Urinary bladder (tissue), 4 donors: ENCODE results near the gene PTCD2. TPM values are rescaled to one million over a fixed set of nuclear protein-coding genes. Genes with fewer than 3 reads are reported as not detected.

ENCODE experiments used
- DNase-seq: peaks from one replicate; pipeline ENCODE4 v3.0.0-alpha.2; 2015; ENCODE audit errors: extremely low spot score
- H3K27ac ChIP-seq: one replicate; pipeline ENCODE4 v1.5.1; 2013; ENCODE audit warnings: low read depth, mild to moderate bottlenecking, moderate library complexity
- H3K36me3 ChIP-seq: one replicate; pipeline ENCODE4 v1.6.1; 2013; ENCODE audit warnings: mild to moderate bottlenecking, moderate library complexity; ENCODE audit not compliant: insufficient read depth
- H3K4me1 ChIP-seq: one replicate; pipeline ENCODE4 v1.6.1; 2013; ENCODE audit warnings: mild to moderate bottlenecking, moderate library complexity; ENCODE audit not compliant: insufficient read depth
- H3K4me3 ChIP-seq: one replicate; pipeline ENCODE4 v1.5.1; 2013; ENCODE audit warnings: low read depth, low read length
- WGBS: extraction: QIAGEN DNeasy Blood & Tissue Kit; methylation state at CpG from one replicate; pipeline ENCODE4 v1.1.7; 2013; 5-methylcytosine and 5-hydroxymethylcytosine counted together
- polyA plus RNA-seq: library from polyadenylated mRNA; stranded (reverse); fragments of 200-250 nt; gene quantifications from one replicate; pipeline ENCODE4 v1.2.3, GENCODE V29; 2013
- total RNA-seq: library from RNA; depleted of rRNA; stranded (reverse); fragments of >200 nt; gene quantifications from one replicate; pipeline ENCODE4 v1.2.3, GENCODE V29; 2014
- donor health status: healthy with polysubstance abuse.
- donor health status: healthy.

The PTCD2 gene
- total and polyA plus RNA-seq, 2 donors, result 5.8 to 9.4 TPM

DNA sequence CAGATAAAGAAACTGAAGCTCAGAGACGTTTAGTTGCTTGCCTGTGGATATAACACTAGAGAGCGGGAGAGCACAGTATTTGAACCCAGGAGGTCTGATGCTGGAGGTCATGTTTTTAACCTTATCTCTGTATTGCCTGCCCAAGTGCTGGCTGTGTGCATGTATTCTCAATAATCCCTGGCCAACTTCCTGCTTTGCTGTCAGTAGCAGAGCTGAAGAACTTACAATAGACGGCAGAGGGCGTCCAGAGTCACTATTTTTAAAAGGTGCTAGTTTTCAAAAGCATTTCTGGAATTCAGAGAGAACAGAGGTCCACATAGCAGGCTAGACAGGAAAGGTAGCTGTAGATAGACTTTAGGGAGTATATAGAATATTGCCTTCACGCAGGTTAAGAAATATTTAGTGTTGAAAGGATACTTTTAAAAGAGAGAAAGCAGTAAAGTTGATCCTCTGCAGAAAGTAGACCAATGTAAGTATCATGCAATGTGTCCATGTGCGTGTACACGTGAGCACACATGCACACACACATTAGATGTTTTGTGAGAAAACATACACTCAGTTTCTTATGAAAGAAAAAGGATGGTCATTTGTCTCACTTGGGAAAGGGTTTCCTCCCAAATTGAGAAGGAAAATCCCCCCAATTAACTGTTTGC lies 46.3 kb downstream of the PTCD2 start:
- 32% methylated on average over 7 of the region's 7 CpGs for WGBS
- H3K27ac ChIP-seq, result no peak overlapping the region
- H3K36me3 ChIP-seq, result no peaks in the 10 kb centered on the region
- H3K4me1 ChIP-seq, result no peaks in the 10 kb centered on the region
- H3K4me3 ChIP-seq, result no peak overlapping the region
- DNase-seq, result peak; percentile 77

DNA sequence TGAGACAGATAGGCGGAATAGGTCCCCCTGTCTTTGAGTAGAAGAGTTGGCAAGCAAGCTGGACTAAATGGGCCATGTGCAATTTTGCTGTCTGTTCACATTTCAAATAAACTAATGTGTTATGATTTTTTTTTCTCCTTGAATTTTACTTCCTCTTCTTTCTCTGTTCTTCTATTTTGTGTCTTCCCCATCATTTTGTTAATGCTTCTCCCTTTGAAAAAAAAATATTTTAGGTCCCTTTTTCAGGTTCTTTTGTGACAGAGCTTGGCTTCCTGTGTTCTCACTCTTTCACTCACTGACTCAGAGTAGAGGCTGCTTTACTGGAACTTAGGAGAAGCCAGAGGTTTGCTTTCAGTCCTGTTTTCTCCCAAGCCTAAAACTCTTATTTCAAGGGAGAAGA lies 48.1 kb downstream of the PTCD2 start:
- H3K27ac ChIP-seq, result no peak overlapping the region
- no peaks in the 10 kb centered on the region for H3K36me3 ChIP-seq
- no peaks in the 10 kb centered on the region for H3K4me1 ChIP-seq
- 100% methylated on average over 1 of the region's 1 CpG for WGBS
- no peak overlapping the region for H3K4me3 ChIP-seq
- DNase-seq, result no peak

DNA sequence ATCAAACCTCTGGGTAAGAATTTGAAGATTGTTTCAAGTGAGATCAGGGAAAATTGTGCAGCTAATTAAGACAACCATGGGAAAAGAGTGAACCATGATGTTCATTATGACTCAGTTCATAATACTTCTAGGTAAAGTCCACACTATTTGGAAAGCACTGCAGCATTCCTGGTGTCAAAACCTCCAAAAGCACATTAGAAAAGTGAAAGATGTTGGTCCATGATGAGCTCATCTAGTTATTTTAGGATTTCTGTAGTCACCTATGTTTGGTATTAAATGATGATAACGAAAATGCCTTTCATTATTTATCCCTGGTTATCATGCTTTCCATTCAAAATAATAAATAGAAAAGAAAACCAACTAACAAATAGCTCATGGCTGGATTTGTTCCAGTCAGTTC lies 49.1 kb downstream of the PTCD2 start:
- no peaks in the 10 kb centered on the region for H3K4me1 ChIP-seq
- no peak overlapping the region for H3K27ac ChIP-seq
- H3K4me3 ChIP-seq, result no peak overlapping the region
- no peak for DNase-seq
- no peaks in the 10 kb centered on the region for H3K36me3 ChIP-seq
- 72% methylated on average over 1 of the region's 1 CpG for WGBS

DNA sequence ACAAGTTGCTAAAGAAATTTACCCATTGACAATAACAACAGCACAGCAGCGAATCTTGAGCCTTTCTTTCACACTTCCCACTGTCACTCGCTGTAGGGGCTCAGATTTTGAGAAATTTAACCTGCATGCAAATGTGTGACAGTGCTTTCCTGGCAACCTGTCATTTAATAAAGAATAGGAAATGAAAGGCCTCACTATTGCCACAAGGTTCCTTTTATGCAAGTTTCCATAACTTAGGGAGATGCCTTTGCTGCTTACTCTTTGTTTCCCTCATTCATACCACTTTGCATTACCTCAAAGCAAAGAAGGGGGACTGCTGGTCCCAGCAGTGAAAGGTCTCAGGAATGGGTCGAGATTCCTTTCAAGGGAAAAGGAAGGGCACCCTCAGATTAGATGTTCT lies 49.5 kb downstream of the PTCD2 start:
- Histone ChIP-seq H3K36me3 (no peaks in the 10 kb centered on the region), H3K27ac (no peak overlapping the region), H3K4me1 (no peaks in the 10 kb centered on the region), H3K4me3 (no peak overlapping the region)
- no peak for DNase-seq
- 88% methylated on average over 3 of the region's 3 CpGs for WGBS

DNA sequence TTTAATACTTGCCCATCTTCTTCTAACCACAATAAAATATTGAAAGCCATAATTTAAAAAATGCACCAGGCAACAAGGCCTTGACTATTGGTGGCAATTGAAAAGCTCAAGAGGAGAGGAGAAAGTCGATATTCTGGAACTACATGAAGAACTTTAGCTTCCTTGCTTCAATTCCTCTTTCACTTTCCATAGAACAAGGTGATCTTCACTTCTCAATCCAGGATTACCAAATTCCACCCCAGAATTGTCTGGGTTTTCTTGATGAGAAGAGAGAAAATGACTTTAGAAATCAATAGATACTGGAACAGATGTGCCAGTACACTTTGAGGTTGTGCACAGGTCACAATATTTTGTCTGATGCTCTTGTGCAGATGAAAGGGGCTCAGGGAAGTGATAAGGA lies 52.2 kb downstream of the PTCD2 start:
- no peak overlapping the region for H3K4me3 ChIP-seq
- no peak for DNase-seq
- no peaks in the 10 kb centered on the region for H3K4me1 ChIP-seq
- 86% methylated on average over 1 of the region's 1 CpG for WGBS
- H3K27ac ChIP-seq, result no peak overlapping the region
- H3K36me3 ChIP-seq, result no peaks in the 10 kb centered on the region

DNA sequence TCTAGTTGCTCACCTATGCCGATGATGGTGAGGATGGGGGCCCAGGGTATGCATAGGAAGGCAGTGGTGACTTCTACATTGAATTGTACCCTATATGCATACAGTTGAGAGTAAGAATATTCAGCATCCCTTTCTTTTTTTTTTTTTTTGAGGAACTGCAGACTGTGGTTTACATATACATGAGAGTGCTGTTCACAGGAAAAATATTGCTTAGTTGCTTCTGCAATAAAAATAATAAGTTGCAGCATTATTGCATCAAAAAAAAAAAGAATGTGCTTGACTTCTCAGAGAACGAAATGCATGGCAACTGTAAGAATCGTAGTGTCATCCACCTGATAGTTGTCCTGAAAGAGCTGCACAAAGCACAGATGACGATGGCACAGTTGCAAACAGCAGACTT lies 52.8 kb downstream of the PTCD2 start:
- no peak for DNase-seq
- Histone ChIP-seq H3K4me1 (no peaks in the 10 kb centered on the region), H3K4me3 (no peak overlapping the region), H3K36me3 (no peaks in the 10 kb centered on the region), H3K27ac (no peak overlapping the region)
- WGBS, result 90% methylated on average over 4 of the region's 4 CpGs

DNA sequence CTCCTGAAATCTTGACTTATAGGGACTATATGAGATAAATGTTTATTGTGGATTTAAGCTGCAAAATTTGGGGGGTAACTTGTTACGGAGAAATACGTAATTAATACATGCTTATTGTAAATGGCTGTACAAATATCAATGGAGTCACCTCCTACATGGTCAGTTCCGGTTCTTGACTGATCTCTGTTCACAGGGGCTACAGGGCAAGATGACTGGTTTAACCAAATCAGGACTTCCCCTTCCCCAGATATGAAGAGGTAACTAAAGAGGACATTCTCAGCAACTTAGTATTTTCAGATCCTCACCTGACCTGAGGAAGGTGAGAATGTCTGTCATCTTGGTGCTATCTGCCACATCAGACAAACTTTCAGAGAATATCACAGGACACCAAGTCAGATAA lies 54.7 kb downstream of the PTCD2 start:
- Histone ChIP-seq H3K27ac (no peak overlapping the region), H3K4me3 (no peak overlapping the region), H3K4me1 (no peaks in the 10 kb centered on the region), H3K36me3 (no peaks in the 10 kb centered on the region)
- WGBS, result 97% methylated on average over 3 of the region's 3 CpGs
- no peak for DNase-seq

DNA sequence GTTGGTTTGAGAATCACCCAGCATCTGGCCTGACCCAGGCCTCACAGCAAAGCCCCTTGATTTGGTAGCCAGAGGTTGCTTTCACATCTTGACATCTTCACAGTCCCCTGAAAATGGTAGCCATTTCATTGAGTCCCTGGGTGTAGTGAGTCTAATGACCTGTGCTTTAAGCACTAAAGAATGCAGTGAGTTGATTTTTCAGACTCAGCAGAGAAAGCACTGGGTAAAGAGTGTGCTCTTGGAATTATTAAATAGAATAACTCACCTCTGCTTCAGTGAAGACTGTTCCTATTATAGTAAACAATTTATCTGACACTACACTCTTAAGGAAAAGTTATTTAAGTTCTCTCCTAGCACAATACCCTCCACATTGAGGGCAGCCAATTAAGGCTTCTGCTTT lies 56.2 kb downstream of the PTCD2 start:
- Histone ChIP-seq H3K27ac (no peak overlapping the region), H3K4me1 (no peaks in the 10 kb centered on the region), H3K4me3 (no peak overlapping the region), H3K36me3 (no peaks in the 10 kb centered on the region)
- no peak for DNase-seq

DNA sequence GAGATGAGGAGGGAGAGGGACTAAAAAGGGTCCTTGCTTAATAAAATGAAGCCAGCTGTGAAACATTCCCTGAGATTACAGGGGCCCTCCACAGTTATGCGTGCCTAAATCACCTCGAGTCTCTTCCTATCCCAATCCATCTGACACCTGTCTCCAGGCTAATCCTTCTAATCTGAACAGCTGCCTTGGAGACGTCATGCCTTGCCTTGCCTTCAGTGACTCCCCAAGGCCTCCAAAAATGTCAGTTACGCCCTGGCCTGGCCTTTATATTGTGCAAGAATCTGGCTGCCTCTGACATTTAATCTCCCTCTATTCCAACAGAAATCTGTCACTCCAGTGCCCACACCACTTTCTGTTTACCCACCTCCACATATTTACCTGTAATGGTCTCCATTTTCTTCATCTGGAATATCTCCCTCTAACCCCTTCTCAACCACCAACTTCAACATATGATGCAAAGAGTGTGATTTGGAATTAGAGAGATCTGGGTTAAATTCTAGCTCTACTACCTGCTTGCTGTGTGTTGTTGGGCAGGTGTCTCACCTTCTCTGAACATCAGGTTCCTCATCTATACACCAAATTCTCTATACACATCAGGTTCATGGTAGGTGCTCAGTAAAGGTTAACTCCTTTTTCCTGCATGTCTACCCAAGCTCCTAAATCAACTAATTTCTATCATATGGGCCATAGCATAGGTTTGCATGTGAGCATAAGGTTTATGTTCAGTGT lies 57.9 kb downstream of the PTCD2 start:
- Histone ChIP-seq H3K36me3 (no peaks in the 10 kb centered on the region), H3K4me3 (no peak overlapping the region), H3K27ac (no peak overlapping the region), H3K4me1 (no peaks in the 10 kb centered on the region)
- DNase-seq, result no peak
- WGBS, result 38% methylated on average over 4 of the region's 4 CpGs

DNA sequence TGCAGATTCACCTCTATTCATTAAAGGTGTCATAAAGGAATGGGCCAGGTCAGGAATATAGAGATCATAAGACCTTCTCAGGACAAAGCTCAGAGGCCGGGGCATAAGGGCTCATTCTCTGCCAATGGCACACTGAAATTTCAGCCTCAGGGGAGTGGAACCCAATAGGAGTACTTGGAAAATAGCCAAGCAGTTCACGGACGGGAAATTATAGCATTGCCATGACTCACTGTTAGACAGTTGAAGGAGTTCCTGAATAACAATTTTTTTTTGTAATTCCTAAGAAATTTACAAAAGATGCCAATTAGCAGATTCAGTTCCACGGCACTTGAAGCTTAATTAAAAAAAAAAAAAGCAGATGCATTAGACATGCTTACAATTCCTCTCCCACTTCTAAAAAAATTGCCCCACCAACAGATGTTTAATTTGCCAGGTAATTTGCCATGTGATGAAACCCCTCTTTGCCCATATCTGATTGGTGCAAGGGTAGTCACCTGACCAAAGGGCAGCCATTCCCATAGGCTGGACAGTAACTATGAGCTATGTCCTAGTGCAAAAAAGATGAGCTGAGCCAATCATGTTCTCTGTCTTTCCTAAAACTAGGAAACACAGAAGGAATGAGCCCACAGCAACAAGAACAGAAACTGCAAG lies 58.6 kb downstream of the PTCD2 start:
- no peak for DNase-seq
- Histone ChIP-seq H3K36me3 (no peaks in the 10 kb centered on the region), H3K27ac (no peak overlapping the region), H3K4me1 (no peaks in the 10 kb centered on the region), H3K4me3 (no peak overlapping the region)
- WGBS, result 43% methylated on average over 4 of the region's 4 CpGs

DNA sequence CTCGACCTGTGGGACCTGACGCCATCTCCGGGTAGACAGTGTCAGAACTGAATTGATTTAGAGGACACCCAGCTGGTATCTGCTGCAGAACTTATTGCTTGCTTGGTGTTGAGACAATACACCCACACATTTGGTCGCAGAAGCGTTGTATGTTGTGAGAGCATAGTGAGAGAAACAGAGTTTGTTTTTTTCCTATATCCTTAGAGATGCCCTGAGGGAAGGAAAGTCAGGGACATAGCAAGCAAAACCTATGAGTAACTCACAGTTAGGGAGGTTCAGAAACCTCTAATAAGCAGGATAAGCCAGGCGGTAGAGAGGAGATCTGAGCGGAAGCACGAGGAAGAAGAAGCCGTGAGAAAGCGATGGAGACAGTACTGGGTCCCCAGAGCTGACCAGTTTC lies 59.8 kb downstream of the PTCD2 start:
- H3K4me3 ChIP-seq, result no peak overlapping the region
- no peaks in the 10 kb centered on the region for H3K4me1 ChIP-seq
- 89% methylated on average over 10 of the region's 10 CpGs for WGBS
- H3K27ac ChIP-seq, result no peak overlapping the region
- DNase-seq, result no peak
- no peaks in the 10 kb centered on the region for H3K36me3 ChIP-seq

DNA sequence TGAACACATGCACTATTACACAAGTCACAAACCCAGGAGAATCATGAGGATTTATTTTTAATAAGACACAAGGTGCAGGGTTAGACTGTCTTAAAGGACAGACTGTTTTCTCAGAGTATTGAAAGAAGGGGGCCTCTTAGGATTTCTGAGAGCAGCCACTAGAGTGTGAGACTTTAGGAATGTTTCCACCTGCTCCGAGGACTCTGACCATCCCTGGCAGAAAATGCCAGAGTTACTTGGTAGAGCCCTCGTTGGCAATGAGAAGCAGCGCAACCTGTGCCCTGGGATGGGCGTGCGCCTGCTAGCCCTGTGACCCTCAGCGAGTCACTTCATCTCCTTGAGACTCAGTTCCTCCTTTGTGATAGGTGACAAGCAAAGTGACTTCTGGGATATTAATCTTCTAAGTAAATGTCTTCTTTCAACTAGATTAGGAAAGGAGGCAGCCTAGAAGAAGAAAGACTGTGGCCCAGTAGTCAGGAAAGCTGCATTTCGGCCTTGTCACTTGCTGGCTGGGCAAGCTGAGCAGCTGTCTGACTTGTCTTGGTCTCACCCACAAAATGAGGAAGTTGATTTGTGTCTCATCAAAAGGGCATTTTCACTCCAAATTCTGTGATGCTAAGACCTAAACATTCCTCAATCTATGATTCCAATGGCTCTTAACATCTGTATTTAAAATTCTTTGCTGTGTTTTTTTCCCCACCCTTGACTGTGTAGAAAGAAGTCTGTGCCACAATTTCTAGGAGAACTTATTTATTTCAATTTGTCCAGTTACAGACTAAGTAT lies 60.5 kb downstream of the PTCD2 start:
- no peak overlapping the region for H3K27ac ChIP-seq

DNA sequence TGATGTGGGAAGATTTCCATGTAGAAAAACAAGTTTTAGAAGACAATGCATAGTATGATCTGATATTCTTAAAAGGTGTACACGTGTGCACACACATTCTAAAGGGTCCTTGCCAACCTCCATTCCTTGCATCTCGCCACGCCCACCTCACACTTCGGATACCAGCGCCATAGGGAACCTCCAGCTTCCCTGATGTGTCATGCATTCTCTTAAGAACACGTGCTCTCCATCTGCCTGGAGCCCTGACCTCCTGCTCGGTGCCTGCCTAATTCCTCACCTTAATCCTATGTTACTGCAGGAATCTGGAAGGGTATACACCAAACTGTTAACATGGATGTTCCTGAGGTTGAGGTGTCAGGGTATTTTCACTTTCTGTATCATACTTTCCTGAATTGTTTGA lies 63.1 kb downstream of the PTCD2 start:
- 49% methylated on average over 7 of the region's 7 CpGs for WGBS
- Histone ChIP-seq H3K4me1 (no peaks in the 10 kb centered on the region), H3K36me3 (no peaks in the 10 kb centered on the region), H3K27ac (no peak overlapping the region), H3K4me3 (no peak overlapping the region)
- no peak for DNase-seq

More for the DNA sequence above, 60.5 kb downstream of the PTCD2 start:
- Histone ChIP-seq H3K4me1 (no peaks in the 10 kb centered on the region), H3K36me3 (no peaks in the 10 kb centered on the region), H3K4me3 (no peak overlapping the region)
- DNase-seq, result no peak
- 90% methylated on average over 7 of the region's 7 CpGs for WGBS
